A673 (cell line): ENCODE measurements around the gene TRIM71. TPM values are rescaled to one million over a fixed set of nuclear protein-coding genes. Genes with fewer than 3 reads are reported as not detected.

Experiments used
- BruUV-seq: library from RNA; stranded (reverse); fragments of 400-500 nt; replicated peaks from 2 replicates; lab custom pipeline; 2021; lab: Mats Ljungman, UMichigan
- CTCF ChIA-PET: fragments of 300-600 bp; sonication (Branson Sonifier 250); formaldehyde crosslinking; loops from one replicate; lab custom pipeline; 2022; ENCODE audit warnings: antibody characterized with exemption; lab: Charles Lee
- POLR2A ChIA-PET: fragments of 300-600 bp; sonication (Branson Sonifier 250); formaldehyde crosslinking; loops from one replicate; lab custom pipeline; 2022; ENCODE audit warnings: antibody characterized with exemption; ENCODE audit not compliant: low non-redundant PET; lab: Charles Lee
- DNase-seq: peaks from one replicate; pipeline ENCODE4 v3.0.0-alpha.2; 2015; ENCODE audit warnings: low spot score
- H3K27ac ChIP-seq: fragments of 200-600 bp; sonication (generic); 2 replicates; pipeline ENCODE4 v1.5.1; 2016; ENCODE audit warnings: mixed run types, low read depth, mild to moderate bottlenecking, mixed read lengths, antibody characterized with exemption, low read length; ENCODE audit not compliant: poor library complexity, severe bottlenecking
- H3K27me3 ChIP-seq: fragments of 200-600 bp; sonication (generic); replicated peaks from 2 replicates; pipeline ENCODE4 v1.6.1; 2017; ENCODE audit warnings: mixed run types, low read depth, mild to moderate bottlenecking, mixed read lengths, antibody characterized with exemption, low read length; ENCODE audit not compliant: insufficient read depth, poor library complexity
- H3K36me3 ChIP-seq: fragments of 200-600 bp; sonication (generic); 2 replicates; pipeline ENCODE4 v1.6.1; 2016; ENCODE audit warnings: mixed run types, mild to moderate bottlenecking, mixed read lengths, antibody characterized with exemption, low read length; ENCODE audit not compliant: insufficient read depth, poor library complexity, severe bottlenecking
- H3K4me1 ChIP-seq: fragments of 200-600 bp; sonication (generic); 2 replicates; pipeline ENCODE4 v1.6.1; 2017; ENCODE audit warnings: mixed run types, mild to moderate bottlenecking, mixed read lengths, antibody characterized with exemption, low read length; ENCODE audit not compliant: insufficient read depth, poor library complexity, severe bottlenecking
- H3K4me3 ChIP-seq: fragments of 200-600 bp; sonication (generic); 2 replicates; pipeline ENCODE4 v1.5.1; 2016; ENCODE audit warnings: low read depth, mixed run types, mild to moderate bottlenecking, mixed read lengths, low read length; ENCODE audit not compliant: poor library complexity, severe bottlenecking
- H3K9me3 ChIP-seq: fragments of 200-600 bp; sonication (generic); 2 replicates; pipeline ENCODE4 v1.6.1; 2016; ENCODE audit warnings: mixed run types, low read depth, mild to moderate bottlenecking, mixed read lengths, antibody characterized with exemption, low read length; ENCODE audit not compliant: poor library complexity, severe bottlenecking
- EZH2 ChIP-seq: fragments of 200-600 bp; sonication (generic); IDR thresholded peaks from 2 replicates; pipeline ENCODE4 v1.6.1; 2017; ENCODE audit warnings: borderline replicate concordance, low read depth, mild to moderate bottlenecking, mixed read lengths, antibody characterized with exemption, low read length; ENCODE audit not compliant: poor library complexity, severe bottlenecking
- intact Hi-C: fragments of 100-400 bp; cut with micrococcal nuclease; formaldehyde crosslinking; loops from one replicate; pipeline ENCODE4 v1.10.0; 2022; ENCODE audit not compliant: unreplicated experiment
- total RNA-seq: library from RNA; stranded (reverse); gene quantifications from 2 replicates; pipeline ENCODE4 v1.2.3, GENCODE V29; 2021
- TF ChIP-seq, protein P1 (sequence below): fragments of 300-800, 200-600 bp; sonication (generic); conservative IDR thresholded peaks from 2 replicates; pipeline ENCODE4 v1.5.1; 2017; ENCODE audit warnings: low read depth, mild to moderate bottlenecking, antibody characterized with exemption, low read length, moderate library complexity, mixed read lengths

TRIM71 gene
- total RNA-seq, 1 experiment from 2014 or later, result 0.30 TPM

DNA sequence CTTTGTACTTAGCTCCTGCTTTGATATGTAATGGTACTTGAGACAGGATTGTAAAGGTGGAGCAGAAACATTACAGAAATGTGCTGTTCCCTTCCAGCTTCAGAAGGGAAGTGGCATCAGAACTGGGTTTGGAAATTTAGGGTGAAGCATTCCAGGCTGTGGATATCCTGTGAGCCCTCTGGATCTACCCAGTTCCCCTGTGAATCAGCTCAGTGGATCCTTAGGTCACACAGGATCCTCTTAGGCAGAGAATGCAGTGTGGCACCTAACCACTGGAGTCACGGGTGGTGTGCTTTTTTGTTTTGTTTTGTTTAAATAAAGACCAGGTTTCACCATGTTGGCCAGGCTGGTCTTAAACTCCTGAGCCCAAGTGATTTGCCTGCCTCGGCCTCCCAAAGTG lies 66.0 kb downstream of the TRIM71 start:
- Histone ChIP-seq H3K9me3 (no peaks in the 10 kb centered on the region), H3K36me3 (no peaks in the 10 kb centered on the region), H3K27ac (no peak overlapping the region), H3K27me3 (no peaks in the 10 kb centered on the region), H3K4me3 (no peak overlapping the region), H3K4me1 (no peaks in the 10 kb centered on the region)
- TF ChIP-seq, protein P1, sequence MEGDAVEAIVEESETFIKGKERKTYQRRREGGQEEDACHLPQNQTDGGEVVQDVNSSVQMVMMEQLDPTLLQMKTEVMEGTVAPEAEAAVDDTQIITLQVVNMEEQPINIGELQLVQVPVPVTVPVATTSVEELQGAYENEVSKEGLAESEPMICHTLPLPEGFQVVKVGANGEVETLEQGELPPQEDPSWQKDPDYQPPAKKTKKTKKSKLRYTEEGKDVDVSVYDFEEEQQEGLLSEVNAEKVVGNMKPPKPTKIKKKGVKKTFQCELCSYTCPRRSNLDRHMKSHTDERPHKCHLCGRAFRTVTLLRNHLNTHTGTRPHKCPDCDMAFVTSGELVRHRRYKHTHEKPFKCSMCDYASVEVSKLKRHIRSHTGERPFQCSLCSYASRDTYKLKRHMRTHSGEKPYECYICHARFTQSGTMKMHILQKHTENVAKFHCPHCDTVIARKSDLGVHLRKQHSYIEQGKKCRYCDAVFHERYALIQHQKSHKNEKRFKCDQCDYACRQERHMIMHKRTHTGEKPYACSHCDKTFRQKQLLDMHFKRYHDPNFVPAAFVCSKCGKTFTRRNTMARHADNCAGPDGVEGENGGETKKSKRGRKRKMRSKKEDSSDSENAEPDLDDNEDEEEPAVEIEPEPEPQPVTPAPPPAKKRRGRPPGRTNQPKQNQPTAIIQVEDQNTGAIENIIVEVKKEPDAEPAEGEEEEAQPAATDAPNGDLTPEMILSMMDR, result no peak
- no peak for TF ChIP-seq EZH2
- intact Hi-C loops, result no loop called here
- no peak for DNase-seq
- no TSS peak for BruUV-seq
- ChIA-PET POLR2A (no interaction called here), CTCF (no interaction called here)

- H3K36me3 ChIP-seq, result no peaks in the 10 kb centered on the region
- TF ChIP-seq, protein P1, result no peak
- TF ChIP-seq EZH2, result no peak
- intact Hi-C loops, result no loop called here
- no peaks in the 10 kb centered on the region for H3K4me1 ChIP-seq
- BruUV-seq, result no TSS peak
- H3K9me3 ChIP-seq, result no peaks in the 10 kb centered on the region
- ChIA-PET CTCF (no interaction called here), POLR2A (no interaction called here)
- H3K27ac ChIP-seq, result no peak overlapping the region
- no peak for DNase-seq
- no peak overlapping the region for H3K4me3 ChIP-seq
- no peaks in the 10 kb centered on the region for H3K27me3 ChIP-seq
Measured at GRCh38 chr3:32884591-32884990, 66.8 kb downstream of the TRIM71 start.

GRCh38 chr3:32885283-32885901 lies 67.6 kb downstream of the TRIM71 start:
- no peak overlapping the region for H3K4me3 ChIP-seq
- H3K27me3 ChIP-seq, result no peaks in the 10 kb centered on the region
- H3K36me3 ChIP-seq, result no peaks in the 10 kb centered on the region
- H3K27ac ChIP-seq, result no peak overlapping the region
- H3K4me1 ChIP-seq, result no peaks in the 10 kb centered on the region
- TF ChIP-seq EZH2, result no peak
- TF ChIP-seq, protein P1, result no peak
- DNase-seq, result no peak
- no peaks in the 10 kb centered on the region for H3K9me3 ChIP-seq
- ChIA-PET POLR2A (no interaction called here), CTCF (no interaction called here)
- BruUV-seq, result no TSS peak
- intact Hi-C loops, result no loop called here
